ENCODE measurements around the gene PDE6H.

GRCh38 chr12:14981049-14981448 lies 8.2 kb downstream of the PDE6H start:
- TF ChIP-seq POLR2AphosphoS5 (IDR thresholded peaks at IDR 0.05) (no peak), CTCF (IDR thresholded peaks at IDR 0.05) (no peak), POLR2A (IDR thresholded peaks at IDR 0.05) (no peak), EP300 (IDR thresholded peaks at IDR 0.05) (no peak)

Data from sigmoid colon (tissue), 4 donors.